ENCODE measurements around the gene KIAA1755. TPM values are rescaled to one million over a fixed set of nuclear protein-coding genes. Genes with fewer than 3 reads are reported as not detected.

The KIAA1755 gene
- total and polyA plus RNA-seq, 9 of the 15 experiments (the other 6 are each of a cell fraction or from before 2014, with no cell fraction given): not detected

DNA sequence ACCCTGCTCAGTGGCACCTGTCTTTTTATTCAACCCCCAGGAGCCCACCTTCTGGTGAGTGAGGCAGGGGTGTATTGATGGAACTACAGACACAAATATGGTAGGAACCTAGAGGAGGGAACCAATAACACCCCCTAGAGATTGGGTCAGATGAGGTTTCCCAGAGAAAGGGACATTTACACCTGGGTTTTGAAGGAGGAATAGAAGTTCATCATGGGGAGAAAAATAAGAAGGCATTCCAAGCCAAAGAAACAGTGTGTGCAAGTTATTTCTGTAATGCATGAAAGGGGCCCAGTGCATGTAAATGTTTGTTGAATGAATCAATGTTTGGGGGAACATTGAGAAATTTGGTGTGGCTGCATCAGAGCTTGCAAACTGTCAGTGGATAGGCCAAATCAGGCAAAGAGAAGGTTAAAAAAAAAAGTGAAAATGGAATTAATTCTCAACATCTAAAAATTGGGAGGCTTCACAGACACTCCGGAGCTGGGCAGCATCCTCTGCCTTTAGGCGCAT is 11.1 kb upstream of the KIAA1755 start (continued):
- TF ChIP-seq CCAR2 (IDR thresholded peaks at IDR 0.05; ENCODE audit: low read depth, low read length) (no peak), ELF4 (CRISPR knock-in tag; IDR thresholded peaks at IDR 0.05) (no peak), HLTF (IDR thresholded peaks at IDR 0.05) (no peak), YY1 (IDR thresholded peaks at IDR 0.05; ENCODE audit: borderline replicate concordance in 1 of 3, control insufficient read depth in 1 of 3, extremely low read depth in 1 of 3, insufficient read depth in 3 of 3, insufficient read length in 1 of 3, insufficient replicate concordance in 2 of 3, low read depth in 1 of 3, low read length in 2 of 3) (no peak), ZNF707 (CRISPR knock-in tag; conservative IDR thresholded peaks at IDR 0.05) (no peak)
- TF ChIP-seq, protein P1, sequence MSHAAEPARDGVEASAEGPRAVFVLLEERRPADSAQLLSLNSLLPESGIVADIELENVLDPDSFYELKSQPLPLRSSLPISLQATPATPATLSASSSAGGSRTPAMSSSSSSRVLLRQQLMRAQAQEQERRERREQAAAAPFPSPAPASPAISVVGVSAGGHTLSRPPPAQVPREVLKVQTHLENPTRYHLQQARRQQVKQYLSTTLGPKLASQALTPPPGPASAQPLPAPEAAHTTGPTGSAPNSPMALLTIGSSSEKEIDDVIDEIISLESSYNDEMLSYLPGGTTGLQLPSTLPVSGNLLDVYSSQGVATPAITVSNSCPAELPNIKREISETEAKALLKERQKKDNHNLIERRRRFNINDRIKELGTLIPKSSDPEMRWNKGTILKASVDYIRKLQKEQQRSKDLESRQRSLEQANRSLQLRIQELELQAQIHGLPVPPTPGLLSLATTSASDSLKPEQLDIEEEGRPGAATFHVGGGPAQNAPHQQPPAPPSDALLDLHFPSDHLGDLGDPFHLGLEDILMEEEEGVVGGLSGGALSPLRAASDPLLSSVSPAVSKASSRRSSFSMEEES (CRISPR knock-in tag; IDR thresholded peaks at IDR 0.05): no peak
- TF ChIP-seq, protein P2, sequence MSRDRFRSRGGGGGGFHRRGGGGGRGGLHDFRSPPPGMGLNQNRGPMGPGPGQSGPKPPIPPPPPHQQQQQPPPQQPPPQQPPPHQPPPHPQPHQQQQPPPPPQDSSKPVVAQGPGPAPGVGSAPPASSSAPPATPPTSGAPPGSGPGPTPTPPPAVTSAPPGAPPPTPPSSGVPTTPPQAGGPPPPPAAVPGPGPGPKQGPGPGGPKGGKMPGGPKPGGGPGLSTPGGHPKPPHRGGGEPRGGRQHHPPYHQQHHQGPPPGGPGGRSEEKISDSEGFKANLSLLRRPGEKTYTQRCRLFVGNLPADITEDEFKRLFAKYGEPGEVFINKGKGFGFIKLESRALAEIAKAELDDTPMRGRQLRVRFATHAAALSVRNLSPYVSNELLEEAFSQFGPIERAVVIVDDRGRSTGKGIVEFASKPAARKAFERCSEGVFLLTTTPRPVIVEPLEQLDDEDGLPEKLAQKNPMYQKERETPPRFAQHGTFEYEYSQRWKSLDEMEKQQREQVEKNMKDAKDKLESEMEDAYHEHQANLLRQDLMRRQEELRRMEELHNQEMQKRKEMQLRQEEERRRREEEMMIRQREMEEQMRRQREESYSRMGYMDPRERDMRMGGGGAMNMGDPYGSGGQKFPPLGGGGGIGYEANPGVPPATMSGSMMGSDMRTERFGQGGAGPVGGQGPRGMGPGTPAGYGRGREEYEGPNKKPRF (IDR thresholded peaks at IDR 0.05; ENCODE audit: low read depth, low read length): no peak

Data from K562 (cell line).